ENCODE measurements around the gene VAPA. TPM values are rescaled to one million over a fixed set of nuclear protein-coding genes. Genes with fewer than 3 reads are reported as not detected.

Gene VAPA
- polyA plus RNA-seq, 1 donor (not counting 4 experiments of a cell fraction or from before 2014, with no cell fraction given), result 350 TPM

- no peak overlapping the region for H2AFZ ChIP-seq (ENCODE audit: control insufficient read depth, low read length)
- H3K27me3 ChIP-seq (ENCODE audit: control insufficient read depth, extremely low read depth, insufficient read depth, low read length), result no peaks in the 10 kb centered on the region
- dilution Hi-C loops (cut with MboI; ENCODE audit: extremely low pct_ligation_motif_present, low sequenced_read_pairs), result no loop called here
Observed at GRCh38 chr18:9987345-9987744, 73.5 kb downstream of the VAPA start.

GRCh38 chr18:9987931-9988330, 74.1 kb downstream of the VAPA start:
- DNase-seq (ENCODE audit: low read depth, low spot score), result no peak
- no peaks in the 10 kb centered on the region for H4K20me1 ChIP-seq (ENCODE audit: control insufficient read depth, extremely low read depth, insufficient read depth, low read length)
- H3K27me3 ChIP-seq (ENCODE audit: control insufficient read depth, extremely low read depth, insufficient read depth, low read length), result peaks cover 1% of the 10 kb centered on the region
- no peak for FAIRE-seq
- H3K9ac ChIP-seq (ENCODE audit: control insufficient read depth, extremely low read depth, insufficient read depth, low read length), result no peak overlapping the region
- H3K4me1 ChIP-seq (ENCODE audit: control insufficient read depth, extremely low read depth, insufficient read depth, low read length), result no peaks in the 10 kb centered on the region
- no peaks in the 10 kb centered on the region for H3K79me2 ChIP-seq (ENCODE audit: control insufficient read depth, insufficient read depth, low read length)
- H3K9me3 ChIP-seq (ENCODE audit: control insufficient read depth, low read depth, low read length), result no peaks in the 10 kb centered on the region
- TF ChIP-seq, protein P1, sequence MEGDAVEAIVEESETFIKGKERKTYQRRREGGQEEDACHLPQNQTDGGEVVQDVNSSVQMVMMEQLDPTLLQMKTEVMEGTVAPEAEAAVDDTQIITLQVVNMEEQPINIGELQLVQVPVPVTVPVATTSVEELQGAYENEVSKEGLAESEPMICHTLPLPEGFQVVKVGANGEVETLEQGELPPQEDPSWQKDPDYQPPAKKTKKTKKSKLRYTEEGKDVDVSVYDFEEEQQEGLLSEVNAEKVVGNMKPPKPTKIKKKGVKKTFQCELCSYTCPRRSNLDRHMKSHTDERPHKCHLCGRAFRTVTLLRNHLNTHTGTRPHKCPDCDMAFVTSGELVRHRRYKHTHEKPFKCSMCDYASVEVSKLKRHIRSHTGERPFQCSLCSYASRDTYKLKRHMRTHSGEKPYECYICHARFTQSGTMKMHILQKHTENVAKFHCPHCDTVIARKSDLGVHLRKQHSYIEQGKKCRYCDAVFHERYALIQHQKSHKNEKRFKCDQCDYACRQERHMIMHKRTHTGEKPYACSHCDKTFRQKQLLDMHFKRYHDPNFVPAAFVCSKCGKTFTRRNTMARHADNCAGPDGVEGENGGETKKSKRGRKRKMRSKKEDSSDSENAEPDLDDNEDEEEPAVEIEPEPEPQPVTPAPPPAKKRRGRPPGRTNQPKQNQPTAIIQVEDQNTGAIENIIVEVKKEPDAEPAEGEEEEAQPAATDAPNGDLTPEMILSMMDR (optimal IDR thresholded peaks at IDR 0.05 in 1 of 3, IDR thresholded peaks at IDR 0.05 in 1 of 3, conservative IDR thresholded peaks at IDR 0.05 in 1 of 3; ENCODE audit: extremely low read depth in 1 of 3, insufficient read depth in 2 of 3, low read length in 3 of 3), result no peak
- TF ChIP-seq EZH2 (IDR thresholded peaks at IDR 0.05; ENCODE audit: low read length), result no peak
- H3K9me1 ChIP-seq (ENCODE audit: control insufficient read depth, extremely low read depth, insufficient read depth, low read length), result no peaks in the 10 kb centered on the region
- no peak overlapping the region for H2AFZ ChIP-seq (ENCODE audit: control insufficient read depth, low read length)
- no peaks in the 10 kb centered on the region for H3K36me3 ChIP-seq (ENCODE audit: control insufficient read depth in 2 of 2, extremely low read depth in 1 of 2, insufficient read depth in 2 of 2, low read length in 2 of 2)
- no peak overlapping the region for H3K4me3 ChIP-seq (ENCODE audit: control insufficient read depth in 2 of 3, extremely low read depth in 1 of 3, insufficient read depth in 2 of 3, low read depth in 1 of 3, low read length in 3 of 3)
- no peak overlapping the region for H3K4me2 ChIP-seq (ENCODE audit: control insufficient read depth, extremely low read depth, insufficient read depth, low read depth, low read length)
- dilution Hi-C loops (cut with MboI; ENCODE audit: extremely low pct_ligation_motif_present, low sequenced_read_pairs), result no loop called here
- H3K27ac ChIP-seq (ENCODE audit: control insufficient read depth, insufficient read depth, low read length), result no peak overlapping the region

More at GRCh38 chr18:9987345-9987744, 73.5 kb downstream of the VAPA start:
- Histone ChIP-seq H3K4me2 (ENCODE audit: control insufficient read depth, extremely low read depth, insufficient read depth, low read depth, low read length) (no peak overlapping the region), H3K79me2 (ENCODE audit: control insufficient read depth, insufficient read depth, low read length) (no peaks in the 10 kb centered on the region), H3K9me1 (ENCODE audit: control insufficient read depth, extremely low read depth, insufficient read depth, low read length) (no peaks in the 10 kb centered on the region), H3K4me1 (ENCODE audit: control insufficient read depth, extremely low read depth, insufficient read depth, low read length) (no peaks in the 10 kb centered on the region), H3K36me3 (ENCODE audit: control insufficient read depth in 2 of 2, extremely low read depth in 1 of 2, insufficient read depth in 2 of 2, low read length in 2 of 2) (no peaks in the 10 kb centered on the region), H4K20me1 (ENCODE audit: control insufficient read depth, extremely low read depth, insufficient read depth, low read length) (no peaks in the 10 kb centered on the region), H3K4me3 (ENCODE audit: control insufficient read depth in 2 of 3, extremely low read depth in 1 of 3, insufficient read depth in 2 of 3, low read depth in 1 of 3, low read length in 3 of 3) (no peak overlapping the region), H3K9me3 (ENCODE audit: control insufficient read depth, low read depth, low read length) (no peaks in the 10 kb centered on the region), H3K9ac (ENCODE audit: control insufficient read depth, extremely low read depth, insufficient read depth, low read length) (no peak overlapping the region), H3K27ac (ENCODE audit: control insufficient read depth, insufficient read depth, low read length) (no peak overlapping the region)
- DNase-seq (ENCODE audit: low read depth, low spot score), result no peak
- no peak for TF ChIP-seq EZH2 (IDR thresholded peaks at IDR 0.05; ENCODE audit: low read length)
- FAIRE-seq, result no peak

GRCh38 chr18:9988665-9989064, 74.8 kb downstream of the VAPA start:
- dilution Hi-C loops (cut with MboI; ENCODE audit: extremely low pct_ligation_motif_present, low sequenced_read_pairs), result no loop called here
- Histone ChIP-seq H3K36me3 (ENCODE audit: control insufficient read depth in 2 of 2, extremely low read depth in 1 of 2, insufficient read depth in 2 of 2, low read length in 2 of 2) (no peaks in the 10 kb centered on the region), H3K27me3 (ENCODE audit: control insufficient read depth, extremely low read depth, insufficient read depth, low read length) (peaks cover 3% of the 10 kb centered on the region), H3K4me3 (ENCODE audit: control insufficient read depth in 2 of 3, extremely low read depth in 1 of 3, insufficient read depth in 2 of 3, low read depth in 1 of 3, low read length in 3 of 3) (no peak overlapping the region), H3K79me2 (ENCODE audit: control insufficient read depth, insufficient read depth, low read length) (no peaks in the 10 kb centered on the region), H2AFZ (ENCODE audit: control insufficient read depth, low read length) (no peak overlapping the region), H3K9ac (ENCODE audit: control insufficient read depth, extremely low read depth, insufficient read depth, low read length) (no peak overlapping the region), H3K4me2 (ENCODE audit: control insufficient read depth, extremely low read depth, insufficient read depth, low read depth, low read length) (no peak overlapping the region), H3K4me1 (ENCODE audit: control insufficient read depth, extremely low read depth, insufficient read depth, low read length) (no peaks in the 10 kb centered on the region), H3K9me1 (ENCODE audit: control insufficient read depth, extremely low read depth, insufficient read depth, low read length) (no peaks in the 10 kb centered on the region), H4K20me1 (ENCODE audit: control insufficient read depth, extremely low read depth, insufficient read depth, low read length) (no peaks in the 10 kb centered on the region), H3K9me3 (ENCODE audit: control insufficient read depth, low read depth, low read length) (no peaks in the 10 kb centered on the region), H3K27ac (ENCODE audit: control insufficient read depth, insufficient read depth, low read length) (no peak overlapping the region)
- no peak for DNase-seq (ENCODE audit: low read depth, low spot score)
- no peak for FAIRE-seq
- TF ChIP-seq, protein P1 (optimal IDR thresholded peaks at IDR 0.05 in 1 of 3, IDR thresholded peaks at IDR 0.05 in 1 of 3, conservative IDR thresholded peaks at IDR 0.05 in 1 of 3; ENCODE audit: extremely low read depth in 1 of 3, insufficient read depth in 2 of 3, low read length in 3 of 3), result no peak
- TF ChIP-seq EZH2 (IDR thresholded peaks at IDR 0.05; ENCODE audit: low read length), result no peak
